Fibroblast of villous mesenchyme (primary cell): ENCODE results near the gene LCE5A. TPM values are rescaled to one million over a fixed set of nuclear protein-coding genes. Genes with fewer than 3 reads are reported as not detected.
A peak's percentile ranks its signal among the peaks of the same experiment; 100 is the strongest.
"Not testable (repeated sequence)": the region's sequence is repeated elsewhere in the genome, so short reads cannot be mapped to it uniquely, and the experiment has no call there.

Source experiments
- DNase-seq: peaks from one replicate; pipeline ENCODE4 v3.0.0-alpha.2; 2010; ENCODE audit warnings: low read depth
- H3K4me3 ChIP-seq: 2 replicates; pipeline ENCODE4 v1.5.1; 2011; ENCODE audit warnings: low read depth, mild to moderate bottlenecking, low read length
- total RNA-seq: library from RNA; depleted of rRNA; stranded (reverse); fragments of >200 nt; gene quantifications from 2 replicates; pipeline ENCODE4 v1.2.3, GENCODE V29; 2012
- TF ChIP-seq, protein P1 (sequence below): IDR thresholded peaks from 2 replicates; pipeline ENCODE4 v1.5.1; 2012; ENCODE audit warnings: low read depth, mild to moderate bottlenecking, low read length; ENCODE audit not compliant: insufficient read depth

LCE5A gene
- total RNA-seq, 1 donor: not detected

DNA sequence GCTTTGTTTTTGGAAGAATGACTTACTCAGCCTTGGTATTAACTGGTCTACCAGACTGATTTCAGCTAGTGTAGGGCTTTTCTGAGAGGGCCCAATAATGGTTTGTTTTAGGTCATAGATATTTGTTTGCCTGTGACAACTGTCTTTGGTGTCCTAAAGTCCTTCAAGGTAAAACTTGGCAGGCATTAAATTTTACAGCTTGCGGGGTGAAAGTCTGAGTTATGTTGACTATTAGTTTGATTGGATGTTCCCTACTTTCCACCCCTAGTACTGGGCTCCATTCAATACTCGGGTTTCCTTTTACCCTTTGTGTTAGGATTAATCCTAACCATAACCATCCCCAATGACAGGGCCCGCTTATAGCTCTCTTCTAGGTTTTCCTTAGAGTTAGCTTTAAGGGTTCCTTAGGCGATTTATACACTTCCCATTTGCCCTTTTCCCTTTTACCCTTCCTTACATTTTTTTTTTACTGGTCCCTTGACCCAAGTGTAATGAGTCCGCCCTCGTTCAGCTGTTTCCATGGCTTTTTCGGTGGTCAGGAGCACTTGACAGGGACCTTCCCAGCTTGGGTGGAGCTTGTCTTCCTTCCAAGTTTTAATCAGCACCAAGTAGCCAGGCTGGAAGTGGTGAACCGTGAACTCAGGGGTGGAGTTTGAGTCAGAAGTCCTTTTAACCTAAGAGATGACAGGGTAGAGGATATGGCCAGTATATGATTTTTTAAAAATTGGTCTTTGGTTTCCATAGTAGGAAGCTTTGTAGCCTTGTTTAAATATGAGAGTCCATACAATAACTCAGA lies 28.5 kb upstream of the LCE5A start:
- H3K4me3 ChIP-seq: no peak overlapping the region
- no peak for DNase-seq
- TF ChIP-seq, protein P1, sequence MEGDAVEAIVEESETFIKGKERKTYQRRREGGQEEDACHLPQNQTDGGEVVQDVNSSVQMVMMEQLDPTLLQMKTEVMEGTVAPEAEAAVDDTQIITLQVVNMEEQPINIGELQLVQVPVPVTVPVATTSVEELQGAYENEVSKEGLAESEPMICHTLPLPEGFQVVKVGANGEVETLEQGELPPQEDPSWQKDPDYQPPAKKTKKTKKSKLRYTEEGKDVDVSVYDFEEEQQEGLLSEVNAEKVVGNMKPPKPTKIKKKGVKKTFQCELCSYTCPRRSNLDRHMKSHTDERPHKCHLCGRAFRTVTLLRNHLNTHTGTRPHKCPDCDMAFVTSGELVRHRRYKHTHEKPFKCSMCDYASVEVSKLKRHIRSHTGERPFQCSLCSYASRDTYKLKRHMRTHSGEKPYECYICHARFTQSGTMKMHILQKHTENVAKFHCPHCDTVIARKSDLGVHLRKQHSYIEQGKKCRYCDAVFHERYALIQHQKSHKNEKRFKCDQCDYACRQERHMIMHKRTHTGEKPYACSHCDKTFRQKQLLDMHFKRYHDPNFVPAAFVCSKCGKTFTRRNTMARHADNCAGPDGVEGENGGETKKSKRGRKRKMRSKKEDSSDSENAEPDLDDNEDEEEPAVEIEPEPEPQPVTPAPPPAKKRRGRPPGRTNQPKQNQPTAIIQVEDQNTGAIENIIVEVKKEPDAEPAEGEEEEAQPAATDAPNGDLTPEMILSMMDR: no peak

DNA sequence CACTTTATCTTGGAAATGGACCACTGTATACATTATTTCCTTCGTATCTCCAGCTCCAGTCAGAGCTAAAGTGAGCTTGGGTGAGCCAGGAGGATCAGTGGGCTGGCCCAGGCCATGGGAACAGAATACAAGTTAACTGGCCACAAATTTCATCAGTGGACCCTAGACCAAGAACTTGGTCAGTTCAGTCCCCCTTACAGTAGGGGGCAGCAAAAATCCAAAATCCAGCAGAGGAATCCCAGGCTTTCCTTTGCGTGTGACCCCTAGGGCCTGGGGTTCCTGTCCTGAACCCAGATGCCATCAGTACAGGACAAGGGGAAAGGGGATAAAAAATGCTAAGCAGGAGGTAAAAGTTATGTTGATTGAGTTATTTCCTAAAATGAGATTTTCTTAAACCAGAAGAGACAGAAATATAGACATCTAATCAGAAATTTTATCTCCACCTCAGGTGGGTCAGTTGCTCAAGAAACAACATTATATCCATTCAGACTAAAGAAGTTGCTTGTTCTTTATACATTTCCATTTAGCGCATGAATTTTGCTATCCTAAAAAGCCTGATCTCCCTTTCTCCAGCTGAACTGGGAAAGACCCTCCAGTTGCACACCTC lies 24.1 kb upstream of the LCE5A start:
- no peak overlapping the region for H3K4me3 ChIP-seq
- TF ChIP-seq, protein P1: peak; percentile 16
- DNase-seq: no peak

DNA sequence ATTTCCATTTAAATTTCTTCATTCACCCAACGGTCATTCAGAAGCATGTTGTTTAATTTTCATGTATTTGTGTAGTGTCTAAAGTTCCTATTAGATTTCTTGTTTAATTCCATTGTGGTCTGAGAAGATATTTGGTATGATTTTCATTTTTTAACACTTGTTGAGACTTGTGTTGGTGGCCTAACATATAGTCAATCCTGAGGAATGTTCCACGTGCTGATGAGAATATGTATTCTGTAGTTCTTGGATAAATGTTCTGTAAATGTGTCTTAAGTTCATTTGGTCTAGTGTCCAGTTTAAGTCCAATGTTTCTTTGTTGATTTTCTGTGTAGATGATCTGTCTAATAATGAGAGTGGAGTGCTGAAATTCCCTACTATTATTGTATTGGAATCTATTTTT lies 22.7 kb upstream of the LCE5A start:
- H3K4me3 ChIP-seq: no peak overlapping the region
- TF ChIP-seq, protein P1: no peak
- no peak for DNase-seq

GRCh38 chr1:152491537-152491936 lies 19.1 kb upstream of the LCE5A start:
- H3K4me3 ChIP-seq, DNase-seq: not testable (repeated sequence)

DNA sequence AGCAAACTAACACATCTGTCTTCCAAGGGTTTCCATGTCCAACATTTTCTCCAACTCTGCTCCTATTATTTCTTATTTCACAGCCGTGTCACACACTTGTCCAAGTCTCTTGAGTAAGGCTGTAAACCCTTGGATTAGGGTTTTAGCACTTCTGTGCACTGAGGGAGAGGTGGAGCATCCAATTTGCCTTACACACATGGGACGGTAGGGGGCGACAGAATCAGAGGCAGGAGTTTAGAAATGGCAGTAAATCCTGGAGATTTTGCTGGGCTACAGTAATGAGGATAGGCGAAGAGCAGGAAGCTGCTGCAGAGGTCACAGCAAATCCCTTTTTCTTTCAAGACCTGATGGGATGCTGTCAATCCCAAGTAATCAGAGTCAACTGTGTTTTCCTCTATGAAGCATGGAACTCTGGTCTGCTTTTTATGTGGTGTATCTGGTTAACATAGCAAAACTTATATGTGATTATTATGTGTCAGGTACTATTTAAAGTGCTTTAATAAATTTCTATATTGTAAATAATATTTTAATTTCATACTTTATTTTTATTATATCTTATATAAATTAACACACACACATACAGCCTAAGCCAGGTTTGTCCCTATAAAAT lies 15.4 kb upstream of the LCE5A start:
- no peak for DNase-seq
- TF ChIP-seq, protein P1: peak; percentile 33
- H3K4me3 ChIP-seq: no peak overlapping the region

GRCh38 chr1:152497273-152497672 lies 13.3 kb upstream of the LCE5A start:
- TF ChIP-seq, protein P1: no peak
- no peak overlapping the region for H3K4me3 ChIP-seq
- DNase-seq: no peak

DNA sequence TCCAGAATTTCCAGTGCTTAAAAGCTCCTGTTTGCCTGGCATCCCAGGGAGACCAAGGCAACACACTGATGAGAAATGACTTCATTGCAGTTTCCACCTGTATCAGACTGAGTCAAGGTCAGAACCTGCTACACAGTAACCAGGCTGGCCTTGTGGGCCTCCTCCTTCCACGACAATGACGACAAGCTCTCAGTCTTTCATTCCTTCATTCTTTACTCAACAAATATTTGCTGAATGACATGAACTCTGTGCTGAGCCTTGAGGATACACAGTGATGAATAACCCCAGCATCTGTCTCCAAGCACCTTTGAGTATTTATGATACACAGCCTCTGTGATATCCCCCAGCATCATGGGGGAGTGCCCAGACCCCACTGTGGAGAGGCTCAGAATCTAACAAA lies 8.9 kb upstream of the LCE5A start:
- TF ChIP-seq, protein P1: no peak
- no peak overlapping the region for H3K4me3 ChIP-seq
- no peak for DNase-seq
